Activated B cell treated with CpG ODN at 0.5 μM for 24 hours (primary cell): ENCODE results near the gene SMIM31. TPM values are rescaled to one million over a fixed set of nuclear protein-coding genes. Genes with fewer than 3 reads are reported as not detected.

ENCODE experiments used
- ATAC-seq: fragments of 200-7000 bp; cut with Tn5 transposase; one replicate; pipeline ENCODE4 v1.10.0; 2021; ENCODE audit warnings: low read depth, mild to moderate bottlenecking, moderate library complexity
- CTCF ChIA-PET: fragments of 350-600 bp; sonication (Branson Sonifier 250); formaldehyde crosslinking; loops from one replicate; lab custom pipeline; 2021; ENCODE audit warnings: antibody characterized with exemption; lab: Charles Lee
- POLR2A ChIA-PET: fragments of 350-600 bp; sonication (Branson Sonifier 250); formaldehyde crosslinking; loops from one replicate; lab custom pipeline; 2021; ENCODE audit warnings: antibody characterized with exemption; lab: Charles Lee
- DNase-seq: peaks from one replicate; pipeline ENCODE4 v3.0.0; 2022
- H3K27ac Mint-ChIP-seq: one replicate; pipeline ENCODE4 v1.8.0; 2020; ENCODE audit warnings: mixed read lengths
- H3K27me3 Mint-ChIP-seq: one replicate; pipeline ENCODE4 v1.8.0; 2021; ENCODE audit warnings: mixed read lengths
- H3K36me3 Mint-ChIP-seq: one replicate; pipeline ENCODE4 v1.8.0; 2021; ENCODE audit warnings: low read depth, mixed read lengths
- H3K4me1 Mint-ChIP-seq: one replicate; pipeline ENCODE4 v1.8.0; 2021; ENCODE audit warnings: mixed read lengths
- H3K4me3 Mint-ChIP-seq: one replicate; pipeline ENCODE4 v1.8.0; 2020; ENCODE audit warnings: mild to moderate bottlenecking, mixed read lengths
- H3K9me3 Mint-ChIP-seq: one replicate; pipeline ENCODE4 v1.8.0; 2020; ENCODE audit warnings: mixed read lengths
- intact Hi-C: fragments of 100-400 bp; cut with micrococcal nuclease; formaldehyde crosslinking; loops from one replicate; pipeline ENCODE4 v1.15.1; 2024
- total RNA-seq: library from RNA; stranded (reverse); gene quantifications from 2 replicates; pipeline ENCODE4 v1.2.3, GENCODE V29; 2022
- TF ChIP-seq, protein P1 (sequence below): fragments of 200-600 bp; IDR thresholded peaks from one replicate; pipeline ENCODE4 v1.8.0; 2022; ENCODE audit warnings: antibody characterized with exemption, mild to moderate bottlenecking

SMIM31 gene
- total RNA-seq, 1 donor from 2014 or later, result not detected

- H3K36me3 Mint-ChIP-seq, result no peaks in the 10 kb centered on the region
- intact Hi-C loops, result no loop called here
- TF ChIP-seq, protein P1, sequence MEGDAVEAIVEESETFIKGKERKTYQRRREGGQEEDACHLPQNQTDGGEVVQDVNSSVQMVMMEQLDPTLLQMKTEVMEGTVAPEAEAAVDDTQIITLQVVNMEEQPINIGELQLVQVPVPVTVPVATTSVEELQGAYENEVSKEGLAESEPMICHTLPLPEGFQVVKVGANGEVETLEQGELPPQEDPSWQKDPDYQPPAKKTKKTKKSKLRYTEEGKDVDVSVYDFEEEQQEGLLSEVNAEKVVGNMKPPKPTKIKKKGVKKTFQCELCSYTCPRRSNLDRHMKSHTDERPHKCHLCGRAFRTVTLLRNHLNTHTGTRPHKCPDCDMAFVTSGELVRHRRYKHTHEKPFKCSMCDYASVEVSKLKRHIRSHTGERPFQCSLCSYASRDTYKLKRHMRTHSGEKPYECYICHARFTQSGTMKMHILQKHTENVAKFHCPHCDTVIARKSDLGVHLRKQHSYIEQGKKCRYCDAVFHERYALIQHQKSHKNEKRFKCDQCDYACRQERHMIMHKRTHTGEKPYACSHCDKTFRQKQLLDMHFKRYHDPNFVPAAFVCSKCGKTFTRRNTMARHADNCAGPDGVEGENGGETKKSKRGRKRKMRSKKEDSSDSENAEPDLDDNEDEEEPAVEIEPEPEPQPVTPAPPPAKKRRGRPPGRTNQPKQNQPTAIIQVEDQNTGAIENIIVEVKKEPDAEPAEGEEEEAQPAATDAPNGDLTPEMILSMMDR, result no peak
- no peak for ATAC-seq
- no peaks in the 10 kb centered on the region for H3K4me1 Mint-ChIP-seq
- H3K9me3 Mint-ChIP-seq, result peaks cover 11% of the 10 kb centered on the region
- peaks cover 2% of the 10 kb centered on the region for H3K27me3 Mint-ChIP-seq
- CTCF ChIA-PET, result no interaction called here
- H3K4me3 Mint-ChIP-seq, result no peak overlapping the region
- DNase-seq, result no peak
- H3K27ac Mint-ChIP-seq, result no peak overlapping the region
- POLR2A ChIA-PET, result no interaction called here
Observed at GRCh38 chr4:164756686-164757085, 2.8 kb downstream of the SMIM31 start.

- Mint-ChIP-seq H3K36me3 (no peaks in the 10 kb centered on the region), H3K4me3 (no peak overlapping the region), H3K27ac (no peak overlapping the region), H3K27me3 (peaks cover 11% of the 10 kb centered on the region), H3K4me1 (no peaks in the 10 kb centered on the region), H3K9me3 (no peaks in the 10 kb centered on the region)
- no peak for DNase-seq
- no peak for ATAC-seq
- TF ChIP-seq, protein P1, result no peak
- ChIA-PET POLR2A (interaction anchor here (0.7 kb wide), 1 partner anchor 24 kb away, joined by 9 read pairs; no protein-coding TSS in a partner anchor), CTCF (no interaction called here)
- intact Hi-C loops, result no loop called here
Observed at GRCh38 chr4:164761241-164761640, 7.3 kb downstream of the SMIM31 start.

GRCh38 chr4:164761746-164762275 lies 7.9 kb downstream of the SMIM31 start:
- ATAC-seq, result no peak

GRCh38 chr4:164765096-164765495 lies 11.2 kb downstream of the SMIM31 start:
- POLR2A ChIA-PET, result no interaction called here
- DNase-seq (no peak), ATAC-seq (no peak)
- TF ChIP-seq, protein P1, result no peak
- H3K9me3 Mint-ChIP-seq, result no peaks in the 10 kb centered on the region
- intact Hi-C loops, result no loop called here
- H3K36me3 Mint-ChIP-seq, result no peaks in the 10 kb centered on the region
- peaks cover 12% of the 10 kb centered on the region for H3K27me3 Mint-ChIP-seq
- CTCF ChIA-PET, result no interaction called here
- H3K4me1 Mint-ChIP-seq, result no peaks in the 10 kb centered on the region
- no peak overlapping the region for H3K27ac Mint-ChIP-seq
- H3K4me3 Mint-ChIP-seq, result no peak overlapping the region

More at GRCh38 chr4:164761746-164762275, 7.9 kb downstream of the SMIM31 start:
- no peak overlapping the region for H3K4me3 Mint-ChIP-seq
- CTCF ChIA-PET, result no interaction called here
- intact Hi-C loops, result no loop called here
- TF ChIP-seq, protein P1, result no peak
- peaks cover 12% of the 10 kb centered on the region for H3K27me3 Mint-ChIP-seq
- H3K36me3 Mint-ChIP-seq, result no peaks in the 10 kb centered on the region
- no peak for DNase-seq
- POLR2A ChIA-PET, result no interaction called here
- no peak overlapping the region for H3K27ac Mint-ChIP-seq
- H3K4me1 Mint-ChIP-seq, result no peaks in the 10 kb centered on the region
- H3K9me3 Mint-ChIP-seq, result no peaks in the 10 kb centered on the region

DNA sequence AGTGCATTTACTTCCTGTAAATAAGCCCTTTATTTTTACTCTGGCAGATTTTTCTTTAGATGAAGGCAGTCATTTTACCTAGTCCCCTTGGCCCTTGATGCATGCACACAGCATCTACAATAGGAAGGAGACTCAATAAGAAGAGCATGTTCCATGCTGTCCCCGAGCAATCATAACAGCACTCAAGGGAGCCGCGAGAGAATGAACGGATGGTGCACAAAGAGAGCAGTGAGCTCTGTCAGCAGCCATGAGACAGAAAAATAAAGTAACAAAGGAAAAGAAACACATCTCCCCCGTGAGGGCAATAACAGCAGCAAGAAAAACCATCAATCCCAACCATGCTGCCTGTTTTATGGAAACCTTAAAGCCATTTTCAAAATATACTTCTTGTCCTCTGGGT lies 11.9 kb downstream of the SMIM31 start:
- ChIA-PET POLR2A (no interaction called here), CTCF (no interaction called here)
- DNase-seq, result no peak
- Mint-ChIP-seq H3K36me3 (no peaks in the 10 kb centered on the region), H3K4me1 (no peaks in the 10 kb centered on the region), H3K4me3 (no peak overlapping the region), H3K27ac (no peak overlapping the region), H3K27me3 (peaks cover 12% of the 10 kb centered on the region), H3K9me3 (no peaks in the 10 kb centered on the region)
- TF ChIP-seq, protein P1, result no peak
- intact Hi-C loops, result no loop called here
- ATAC-seq, result no peak
